B cell (primary cell): Measurements from ENCODE around the gene MAPK14. TPM values are rescaled to one million over a fixed set of nuclear protein-coding genes. Genes with fewer than 3 reads are reported as not detected.

ENCODE experiments used
- ATAC-seq: fragments of 200-7000 bp; cut with Tn5 transposase; one replicate; pipeline ENCODE4 v1.10.0; 2021; ENCODE audit warnings: low read depth, mild to moderate bottlenecking, moderate number of reproducible peaks, moderate library complexity
- CTCF ChIA-PET: fragments of 350-600 bp; sonication (Branson Sonifier 250); formaldehyde crosslinking; loops from one replicate; lab custom pipeline; 2021; ENCODE audit warnings: antibody characterized with exemption, inconsistent platforms; lab: Charles Lee
- POLR2A ChIA-PET: fragments of 350-600 bp; sonication (Branson Sonifier 250); formaldehyde crosslinking; loops from one replicate; lab custom pipeline; 2021; ENCODE audit warnings: antibody characterized with exemption; lab: Charles Lee
- DNase-seq: peaks from one replicate; pipeline ENCODE4 v3.0.0; 2013
- H2AFZ ChIP-seq: 2 replicates; pipeline ENCODE4 v1.6.1; 2012; ENCODE audit warnings: mild to moderate bottlenecking, low read depth, low read length; ENCODE audit not compliant: insufficient read depth, poor library complexity, severe bottlenecking
- H3K27ac ChIP-seq, 2 donors: 1 replicate in 1 of 2; 2 replicates in 1 of 2; pipeline ENCODE4 v1.5.1; 2012 to 2013; ENCODE audit warnings: low read length in 2 of 2, mild to moderate bottlenecking in 2 of 2, moderate library complexity in 1 of 2
- H3K27me3 ChIP-seq, 4 experiments: fragments of 200-600 bp in 1 of 4; sonication (generic) in 1 of 4; replicated peaks in 1 of 4; 1 replicate in 2 of 4; 2 replicates in 2 of 4; pipeline versions ENCODE4 v1.6.1 to v1.7.0; 2013 to 2016; ENCODE audit warnings: low read length in 3 of 4, mild to moderate bottlenecking in 2 of 4, mixed read lengths in 1 of 4, moderate library complexity in 1 of 4; ENCODE audit not compliant: insufficient read depth in 4 of 4, control insufficient read depth in 3 of 4; ENCODE audit errors: control extremely low read depth in 1 of 4
- H3K36me3 ChIP-seq, 2 experiments: replicated peaks in 1 of 2; 1 replicate in 1 of 2; 2 replicates in 1 of 2; pipeline versions ENCODE4 v1.6.1 to v1.7.1; 2013; ENCODE audit warnings: low read length in 1 of 2; ENCODE audit not compliant: insufficient read depth in 2 of 2, control insufficient read depth in 1 of 2; ENCODE audit errors: control extremely low read depth in 1 of 2, extremely low read depth in 1 of 2
- H3K4me1 ChIP-seq, 2 donors: fragments of 200-600 bp in 1 of 2; sonication (generic) in 1 of 2; 1 replicate in 1 of 2; 2 replicates in 1 of 2; pipeline versions ENCODE4 v1.5.1 to v1.6.1; 2013 to 2017; ENCODE audit warnings: low read length in 2 of 2; ENCODE audit not compliant: control insufficient read depth in 2 of 2, insufficient read depth in 2 of 2
- H3K4me2 ChIP-seq: replicated peaks from 2 replicates; pipeline ENCODE3; 2012; ENCODE audit warnings: mild to moderate bottlenecking, low read depth, low read length; ENCODE audit not compliant: poor library complexity, severe bottlenecking
- H3K4me3 ChIP-seq, 5 experiments: fragments of 200-600 bp in 1 of 5; sonication (generic) in 1 of 5; 1 replicate in 3 of 5; 2 replicates in 2 of 5; pipeline versions ENCODE4 v1.5.1 to v1.7.0; 2011 to 2016; ENCODE audit warnings: low read length in 4 of 5, mild to moderate bottlenecking in 4 of 5, low read depth in 2 of 5, control low read depth in 1 of 5, moderate library complexity in 1 of 5; ENCODE audit not compliant: insufficient read depth in 1 of 5; ENCODE audit errors: control extremely low read depth in 1 of 5, extremely low read depth in 1 of 5
- H3K79me2 ChIP-seq: fragments of 200-600 bp; sonication (generic); one replicate; pipeline ENCODE4 v1.6.0; 2016; ENCODE audit warnings: low read length; ENCODE audit not compliant: control insufficient read depth, insufficient read depth
- H3K9ac ChIP-seq: fragments of 200-600 bp; sonication (generic); 2 replicates; pipeline ENCODE4 v1.6.1; 2017; ENCODE audit warnings: mild to moderate bottlenecking, low read length, moderate library complexity
- H3K9me3 ChIP-seq, 3 donors: one replicate each; pipeline versions ENCODE4 v1.6.1 to v1.7.1; 2013; ENCODE audit warnings: low read length in 2 of 3; ENCODE audit not compliant: control insufficient read depth in 2 of 3, insufficient read depth in 1 of 3; ENCODE audit errors: control extremely low read depth in 1 of 3
- H4K20me1 ChIP-seq: 2 replicates; pipeline ENCODE4 v1.6.0; 2012; ENCODE audit warnings: mild to moderate bottlenecking, low read length; ENCODE audit not compliant: insufficient read depth, control insufficient read depth, poor library complexity, severe bottlenecking
- H3K27ac Mint-ChIP-seq: one replicate; pipeline ENCODE4 v1.8.0; 2021; ENCODE audit warnings: mixed read lengths
- H3K27me3 Mint-ChIP-seq: one replicate; pipeline ENCODE4 v1.8.0; 2021; ENCODE audit warnings: mixed read lengths
- H3K4me1 Mint-ChIP-seq: one replicate; pipeline ENCODE4 v1.8.0; 2021; ENCODE audit warnings: mixed read lengths
- H3K4me3 Mint-ChIP-seq: one replicate; pipeline ENCODE4 v1.8.0; 2021; ENCODE audit warnings: mixed read lengths
- H3K9me3 Mint-ChIP-seq: one replicate; pipeline ENCODE4 v1.8.0; 2022; ENCODE audit warnings: mixed read lengths; ENCODE audit not compliant: insufficient read depth
- EZH2 ChIP-seq: IDR thresholded peaks from 2 replicates; pipeline ENCODE4 v1.6.1; 2012; ENCODE audit warnings: borderline replicate concordance, low read depth, mild to moderate bottlenecking, moderate library complexity, low read length; ENCODE audit not compliant: insufficient read depth, poor library complexity, severe bottlenecking
- WGBS: methylation state at CpG from one replicate; pipeline ENCODE4 v1.1.5; 2013; ENCODE audit warnings: missing lambda C conversion rate; ENCODE audit not compliant: insufficient coverage; 5-methylcytosine and 5-hydroxymethylcytosine counted together
- intact Hi-C: fragments of 100-400 bp; cut with micrococcal nuclease; formaldehyde crosslinking; loops from one replicate; pipeline ENCODE4 v1.10.0; 2022
- polyA plus RNA-seq: library from polyadenylated mRNA; depleted of rRNA; stranded (reverse); fragments of >200 nt; gene quantifications from 2 replicates; pipeline ENCODE4 v1.2.3, GENCODE V29; 2012
- total RNA-seq, 2 donors: library from RNA; stranded (reverse); fragments of 120-200 nt in 1 of 2; gene quantifications; 1 replicate in 1 of 2; 2 replicates in 1 of 2; pipeline versions ENCODE4 v1.2.3 to v1.2.4, GENCODE V29; 2013 to 2022
- TF ChIP-seq, protein P1 (sequence below): fragments of 200-600 bp; IDR thresholded peaks from one replicate; pipeline ENCODE4 v1.8.0; 2022; ENCODE audit warnings: antibody characterized with exemption, mild to moderate bottlenecking

The MAPK14 gene
- total and polyA plus RNA-seq, 2 donors (not counting 1 experiment from before 2014, with no cell fraction given): 19.5 to 50.4 TPM

DNA sequence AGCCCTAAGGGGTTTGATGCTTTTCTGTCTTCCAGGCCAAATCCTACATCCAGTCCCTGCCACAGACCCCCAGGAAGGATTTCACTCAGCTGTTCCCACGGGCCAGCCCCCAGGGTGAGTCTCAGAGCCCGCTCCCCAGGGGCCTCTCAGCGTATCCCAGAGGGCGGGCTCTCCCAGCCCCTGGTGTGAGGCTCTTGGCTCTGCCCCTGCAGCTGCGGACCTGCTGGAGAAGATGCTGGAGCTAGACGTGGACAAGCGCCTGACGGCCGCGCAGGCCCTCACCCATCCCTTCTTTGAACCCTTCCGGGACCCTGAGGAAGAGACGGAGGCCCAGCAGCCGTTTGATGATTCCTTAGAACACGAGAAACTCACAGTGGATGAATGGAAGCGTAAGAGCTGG, 111.1 kb downstream of the MAPK14 start:
- H3K4me1 Mint-ChIP-seq: peaks cover 24% of the 10 kb centered on the region
- ATAC-seq (no peak), DNase-seq (no peak)
- no peak overlapping the region for H3K27ac ChIP-seq
- no peak overlapping the region for H3K27ac Mint-ChIP-seq
- ChIA-PET POLR2A (interaction anchor here (0.6 kb wide), 1 partner anchor 121 kb away, joined by 3 read pairs; no protein-coding TSS in a partner anchor), CTCF (interaction anchor here (1.8 kb wide), 1 partner anchor 43 kb away, joined by 6 read pairs; no protein-coding TSS in a partner anchor)
- no peak overlapping the region for H3K4me3 ChIP-seq
- no peaks in the 10 kb centered on the region for H3K79me2 ChIP-seq
- no peaks in the 10 kb centered on the region for H4K20me1 ChIP-seq
- H3K27me3 ChIP-seq: no peaks in the 10 kb centered on the region
- H3K9me3 ChIP-seq: no peaks in the 10 kb centered on the region
- H3K27me3 Mint-ChIP-seq: no peaks in the 10 kb centered on the region
- TF ChIP-seq EZH2: no peak
- TF ChIP-seq, protein P1, sequence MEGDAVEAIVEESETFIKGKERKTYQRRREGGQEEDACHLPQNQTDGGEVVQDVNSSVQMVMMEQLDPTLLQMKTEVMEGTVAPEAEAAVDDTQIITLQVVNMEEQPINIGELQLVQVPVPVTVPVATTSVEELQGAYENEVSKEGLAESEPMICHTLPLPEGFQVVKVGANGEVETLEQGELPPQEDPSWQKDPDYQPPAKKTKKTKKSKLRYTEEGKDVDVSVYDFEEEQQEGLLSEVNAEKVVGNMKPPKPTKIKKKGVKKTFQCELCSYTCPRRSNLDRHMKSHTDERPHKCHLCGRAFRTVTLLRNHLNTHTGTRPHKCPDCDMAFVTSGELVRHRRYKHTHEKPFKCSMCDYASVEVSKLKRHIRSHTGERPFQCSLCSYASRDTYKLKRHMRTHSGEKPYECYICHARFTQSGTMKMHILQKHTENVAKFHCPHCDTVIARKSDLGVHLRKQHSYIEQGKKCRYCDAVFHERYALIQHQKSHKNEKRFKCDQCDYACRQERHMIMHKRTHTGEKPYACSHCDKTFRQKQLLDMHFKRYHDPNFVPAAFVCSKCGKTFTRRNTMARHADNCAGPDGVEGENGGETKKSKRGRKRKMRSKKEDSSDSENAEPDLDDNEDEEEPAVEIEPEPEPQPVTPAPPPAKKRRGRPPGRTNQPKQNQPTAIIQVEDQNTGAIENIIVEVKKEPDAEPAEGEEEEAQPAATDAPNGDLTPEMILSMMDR: no peak
- H3K9me3 Mint-ChIP-seq: no peaks in the 10 kb centered on the region
- WGBS: 96% methylated on average over 15 of the region's 15 CpGs
- no peak overlapping the region for H2AFZ ChIP-seq
- intact Hi-C loops: no loop called here
- H3K4me2 ChIP-seq: no peak overlapping the region
- H3K9ac ChIP-seq: no peak overlapping the region
- H3K36me3 ChIP-seq: peaks cover 0 to 47% of the 10 kb centered on the region in 2 experiments
- H3K4me1 ChIP-seq: peaks cover 14 to 16% of the 10 kb centered on the region in 2 donors
- no peak overlapping the region for H3K4me3 Mint-ChIP-seq

DNA sequence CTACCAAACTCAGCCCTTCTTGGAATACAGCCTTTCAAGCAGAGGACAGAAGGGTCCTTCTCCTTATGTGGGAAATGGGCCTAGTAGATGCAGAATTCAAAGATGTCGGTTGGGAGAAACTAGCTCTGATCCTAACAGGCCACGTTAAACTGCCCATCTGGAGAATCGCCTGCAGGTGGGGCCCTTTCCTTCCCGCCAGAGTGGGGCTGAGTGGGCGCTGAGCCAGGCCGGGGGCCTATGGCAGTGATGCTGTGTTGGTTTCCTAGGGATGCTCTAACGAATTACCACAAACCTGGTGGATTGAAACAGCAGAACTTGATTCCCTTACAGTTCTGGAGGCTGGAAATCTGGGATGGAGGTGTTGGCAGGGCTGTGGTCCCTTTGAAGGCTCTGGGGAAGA, 111.8 kb downstream of the MAPK14 start:
- Histone ChIP-seq H3K4me3 (no peak overlapping the region), H3K9ac (no peak overlapping the region), H3K9me3 (no peaks in the 10 kb centered on the region), H3K27me3 (no peaks in the 10 kb centered on the region), H3K79me2 (no peaks in the 10 kb centered on the region), H3K36me3 (peaks cover 0 to 47% of the 10 kb centered on the region in 2 experiments), H3K27ac (no peak overlapping the region), H3K4me2 (no peak overlapping the region), H4K20me1 (no peaks in the 10 kb centered on the region), H2AFZ (no peak overlapping the region), H3K4me1 (peaks cover 14 to 16% of the 10 kb centered on the region in 2 donors)
- DNase-seq: no peak
- Mint-ChIP-seq H3K4me3 (no peak overlapping the region), H3K27me3 (no peaks in the 10 kb centered on the region), H3K4me1 (peaks cover 21% of the 10 kb centered on the region), H3K9me3 (no peaks in the 10 kb centered on the region), H3K27ac (no peak overlapping the region)
- ChIA-PET CTCF (interaction anchor here (1.1 to 1.8 kb wide), 2 partner anchors 13 to 44 kb away, joined by 4 to 6 read pairs; no protein-coding TSS in a partner anchor), POLR2A (interaction anchor here (0.6 kb wide), 1 partner anchor 121 kb away, joined by 3 read pairs; no protein-coding TSS in a partner anchor)
- no peak for ATAC-seq
- intact Hi-C loops: no loop called here
- TF ChIP-seq EZH2: no peak
- TF ChIP-seq, protein P1: no peak
- WGBS: 81% methylated on average over 6 of the region's 7 CpGs
